NCI-H774 (cell line): Measurements from ENCODE around the gene OCLN.
A peak's percentile ranks its signal among the peaks of the same experiment; 100 is the strongest.
"Not testable (repeated sequence)": the region's sequence is repeated elsewhere in the genome, so short reads cannot be mapped to it uniquely, and the experiment has no call there.

Experiments
- DNase-seq: peaks from one replicate; lab custom pipeline; 2025; lab: John Stamatoyannopoulos, UW

OCLN gene, protein sequence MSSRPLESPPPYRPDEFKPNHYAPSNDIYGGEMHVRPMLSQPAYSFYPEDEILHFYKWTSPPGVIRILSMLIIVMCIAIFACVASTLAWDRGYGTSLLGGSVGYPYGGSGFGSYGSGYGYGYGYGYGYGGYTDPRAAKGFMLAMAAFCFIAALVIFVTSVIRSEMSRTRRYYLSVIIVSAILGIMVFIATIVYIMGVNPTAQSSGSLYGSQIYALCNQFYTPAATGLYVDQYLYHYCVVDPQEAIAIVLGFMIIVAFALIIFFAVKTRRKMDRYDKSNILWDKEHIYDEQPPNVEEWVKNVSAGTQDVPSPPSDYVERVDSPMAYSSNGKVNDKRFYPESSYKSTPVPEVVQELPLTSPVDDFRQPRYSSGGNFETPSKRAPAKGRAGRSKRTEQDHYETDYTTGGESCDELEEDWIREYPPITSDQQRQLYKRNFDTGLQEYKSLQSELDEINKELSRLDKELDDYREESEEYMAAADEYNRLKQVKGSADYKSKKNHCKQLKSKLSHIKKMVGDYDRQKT

DNA sequence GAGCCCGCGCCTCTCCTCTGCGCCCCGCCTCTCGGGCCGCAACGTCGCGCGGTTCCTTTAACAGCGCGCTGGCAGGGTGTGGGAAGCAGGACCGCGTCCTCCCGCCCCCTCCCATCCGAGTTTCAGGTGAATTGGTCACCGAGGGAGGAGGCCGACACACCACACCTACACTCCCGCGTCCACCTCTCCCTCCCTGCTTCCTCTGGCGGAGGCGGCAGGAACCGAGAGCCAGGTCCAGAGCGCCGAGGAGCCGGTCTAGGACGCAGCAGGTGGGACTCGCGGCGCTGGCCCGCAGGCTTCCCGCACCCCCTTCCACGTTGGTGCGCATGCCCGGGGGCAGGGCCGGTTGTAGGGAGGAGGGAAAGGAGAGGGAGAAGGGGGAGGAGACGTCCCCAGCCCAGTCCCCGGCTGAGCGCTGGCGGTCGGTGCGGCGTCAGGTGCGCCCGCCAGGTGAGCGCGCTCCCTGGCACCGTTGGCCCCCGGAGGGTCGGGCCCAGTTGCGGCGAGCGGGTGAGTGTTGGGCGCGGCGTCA, at the start of gene OCLN:
Gene OCLN, plus strand, starts transcription at position 400 of the 532 bp plus-strand sequence. CDS start 11,455 bp downstream, outside the sequence.
- DNase-seq, result peak; percentile 90

DNA sequence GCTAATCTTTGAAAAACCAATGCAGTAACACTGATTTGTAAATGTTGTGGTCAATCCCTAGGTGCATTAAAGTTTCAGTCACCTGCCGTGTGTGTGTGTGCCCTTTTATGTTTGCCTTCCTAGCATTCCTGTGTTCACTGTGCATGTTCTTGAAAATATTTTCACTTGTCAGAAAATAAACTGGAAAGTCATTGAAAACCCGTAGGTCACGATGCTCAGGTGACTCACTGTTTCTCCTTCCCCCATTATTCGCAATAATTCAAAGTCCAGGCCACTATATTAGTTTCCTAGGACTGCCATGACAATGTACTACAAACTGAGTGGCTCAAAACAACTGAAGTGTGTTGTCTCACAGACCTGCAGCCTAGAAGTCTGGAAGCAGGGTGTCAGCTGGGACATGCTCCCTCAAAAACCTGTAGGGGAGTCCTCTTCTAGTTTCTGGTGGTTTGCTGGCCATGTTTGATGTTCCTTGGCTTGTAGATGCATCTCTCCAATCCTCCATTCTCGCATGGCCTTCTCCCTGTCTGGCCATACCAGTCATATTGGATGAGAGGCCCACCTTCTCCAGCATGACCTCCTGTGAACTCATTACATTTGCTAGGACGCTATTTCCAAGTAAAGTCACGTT, 48.3 kb upstream of the OCLN start:
- no peak for DNase-seq

DNA sequence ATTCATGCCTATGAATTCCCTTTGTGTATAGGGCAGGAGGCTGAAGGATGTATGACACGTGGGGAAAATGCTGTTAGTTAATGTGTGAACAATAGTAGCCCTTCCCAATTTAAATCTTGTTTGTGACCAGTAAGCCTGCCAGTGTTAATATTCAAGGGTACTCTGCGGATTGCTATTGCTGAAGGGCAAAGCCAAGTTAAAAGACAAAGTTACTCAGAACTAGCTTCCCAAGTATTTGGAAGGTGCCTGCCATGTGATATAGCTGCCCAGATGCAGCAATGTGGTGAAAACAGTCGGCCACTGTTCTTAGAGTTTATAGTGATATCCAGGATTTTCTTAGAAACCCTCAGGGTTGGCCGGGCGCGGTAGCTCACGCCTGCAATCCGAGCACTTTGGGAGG, 43.1 kb upstream of the OCLN start:
- DNase-seq, result no peak

DNA sequence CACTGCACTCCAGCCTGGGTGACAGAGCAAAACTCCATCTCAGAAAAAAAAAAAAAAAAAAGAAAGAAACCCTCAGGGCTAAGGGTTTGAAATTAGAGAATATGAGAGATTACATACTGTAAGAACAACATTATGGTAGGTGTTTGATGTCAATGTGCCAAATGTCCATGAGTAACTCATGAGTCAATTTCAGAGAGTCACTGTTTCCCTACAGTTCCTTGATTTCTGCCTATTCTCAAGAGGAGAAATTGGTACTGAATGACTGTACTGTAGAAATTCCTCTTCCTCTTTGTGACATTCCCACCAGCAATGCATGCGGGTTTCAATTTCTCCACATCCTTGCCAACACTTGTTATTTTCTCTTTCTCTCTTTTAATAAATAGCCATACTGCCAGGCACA, 42.5 kb upstream of the OCLN start:
- no peak for DNase-seq

DNA sequence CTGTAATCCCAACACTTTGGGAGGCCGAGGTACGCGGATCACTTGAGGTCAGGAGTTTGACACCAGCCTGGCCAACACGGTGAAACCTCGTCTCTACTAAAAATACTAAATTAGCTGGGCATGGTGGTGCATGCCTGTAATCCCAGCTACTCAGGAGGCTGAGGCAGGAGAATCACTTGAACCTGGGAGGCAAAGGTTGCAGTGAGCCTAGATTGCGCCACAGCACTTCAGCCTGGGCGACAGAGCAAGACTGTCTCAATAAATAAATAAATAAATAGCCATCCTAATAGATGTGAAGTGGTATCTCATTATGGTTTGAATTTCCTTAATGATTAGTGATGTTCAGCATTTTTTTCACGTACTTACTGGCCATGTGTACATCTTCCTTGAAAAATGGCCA, 42.1 kb upstream of the OCLN start:
- DNase-seq, result not testable (repeated sequence)

DNA sequence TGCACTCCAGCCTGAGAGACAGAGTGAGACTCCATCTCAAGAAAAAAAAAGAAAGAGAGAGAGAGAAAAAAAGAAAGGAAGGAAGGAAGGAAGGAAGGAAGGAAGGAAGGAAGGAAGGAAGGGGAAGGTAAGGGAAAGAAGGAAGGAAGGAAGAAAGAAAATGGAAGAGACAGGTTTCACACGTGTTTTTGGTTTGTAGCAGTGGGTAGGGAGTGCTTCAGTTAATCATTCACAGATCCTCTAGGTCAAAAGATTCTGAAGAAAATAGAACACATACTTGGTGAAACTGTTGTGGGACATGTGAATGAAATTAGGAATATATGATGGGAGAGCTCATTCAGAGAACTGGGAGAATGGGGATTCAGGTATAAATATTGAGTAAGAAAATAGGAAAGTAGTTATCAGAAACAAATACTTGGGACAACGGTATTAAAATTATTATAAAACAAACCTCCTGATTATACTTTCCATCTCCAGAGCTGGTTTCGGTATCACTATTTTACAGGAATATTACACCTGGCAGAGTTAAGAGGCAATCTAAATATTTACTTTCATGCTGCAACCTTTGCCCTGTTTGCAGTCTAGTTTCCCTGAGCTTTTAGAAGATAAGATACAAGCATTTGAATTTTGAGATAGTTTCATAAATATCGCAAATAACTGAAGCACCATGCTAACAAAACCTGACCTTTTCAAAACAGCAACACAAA, 40.5 kb upstream of the OCLN start:
- peak; percentile 13 for DNase-seq

DNA sequence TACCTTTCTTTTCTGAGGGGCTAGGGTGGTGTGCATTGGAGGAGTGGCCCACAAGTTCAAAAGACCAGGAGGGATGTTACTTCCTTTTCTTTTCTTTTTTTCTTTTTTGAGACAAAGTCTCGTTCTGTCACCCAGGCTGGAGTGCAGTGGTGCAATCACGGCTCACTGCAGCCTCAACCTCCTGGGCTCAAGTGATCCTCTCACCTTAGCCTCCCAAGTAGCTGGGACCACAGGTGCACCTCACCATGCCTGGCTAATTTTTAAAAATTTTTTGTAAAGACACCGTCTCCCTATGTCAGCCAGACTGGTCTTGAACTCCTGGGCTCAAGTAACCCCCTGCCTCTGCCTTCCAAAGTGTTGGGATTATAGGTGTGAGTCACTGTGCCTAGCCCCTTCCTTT, 39.1 kb upstream of the OCLN start:
- DNase-seq, result not testable (repeated sequence)

DNA sequence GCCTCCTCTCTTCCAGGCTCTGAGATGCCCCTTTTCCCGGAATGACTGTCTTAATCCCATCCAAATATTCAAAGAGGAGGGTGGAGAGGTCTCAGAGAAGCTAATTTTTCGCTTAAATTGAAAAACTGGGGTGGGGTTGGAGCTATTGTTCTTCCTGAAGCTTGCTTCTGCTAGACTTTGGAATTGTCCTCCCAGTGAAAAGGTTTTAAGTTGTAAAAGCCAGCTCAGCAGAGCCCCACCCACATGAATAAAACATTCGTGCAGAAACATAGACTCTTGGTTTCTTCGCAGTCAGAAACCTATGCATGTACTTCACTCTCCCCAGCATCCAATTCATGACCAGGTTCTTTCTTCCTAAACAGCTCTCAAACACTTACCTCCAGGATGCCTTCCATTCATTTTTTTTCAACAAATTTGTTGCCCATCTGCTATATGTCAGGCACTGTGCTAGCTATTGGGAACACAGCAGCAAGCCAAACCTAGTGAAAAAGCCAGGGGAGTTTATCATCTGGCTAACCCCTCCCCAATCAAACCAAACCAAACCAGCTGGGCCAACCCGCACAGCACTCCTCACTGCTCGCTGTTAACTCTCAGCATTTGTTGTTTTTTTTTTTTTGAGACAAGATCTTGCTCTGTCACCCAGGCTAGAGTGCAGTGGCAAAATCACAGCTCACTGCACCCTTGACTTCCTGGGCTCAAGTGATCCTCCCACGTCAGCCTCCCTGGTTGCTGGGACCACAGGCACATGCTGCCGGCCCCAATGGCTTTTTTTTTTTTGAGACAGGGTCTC, 37.9 kb upstream of the OCLN start:
- DNase-seq, result no peak

DNA sequence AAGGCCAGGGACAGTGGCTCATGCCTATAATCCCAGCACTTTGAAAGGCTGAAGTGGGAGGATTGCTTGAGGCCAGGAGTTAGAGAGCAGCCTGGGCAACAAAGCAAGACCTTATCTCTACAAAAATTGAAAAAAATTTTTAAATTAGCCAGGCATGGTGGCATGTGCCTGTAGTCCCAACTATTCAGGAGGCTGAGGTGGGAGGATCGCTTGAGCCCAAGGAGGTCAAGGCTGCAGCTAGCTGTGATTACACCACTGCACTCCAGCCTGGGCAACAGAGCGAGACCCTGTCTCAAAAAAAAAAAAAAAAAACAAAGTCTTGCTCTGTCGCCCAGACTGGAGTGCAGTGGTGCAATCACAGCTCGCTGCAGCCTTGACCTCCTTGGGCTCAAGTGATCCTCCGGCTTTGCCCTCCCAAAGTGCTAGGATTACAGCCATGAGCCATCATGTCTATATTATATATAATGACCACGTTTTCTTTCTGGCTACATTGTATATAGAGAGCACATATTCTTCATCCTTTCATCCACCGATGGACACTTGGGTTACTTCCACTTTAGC, 37.1 kb upstream of the OCLN start:
- DNase-seq, result not testable (repeated sequence)

DNA sequence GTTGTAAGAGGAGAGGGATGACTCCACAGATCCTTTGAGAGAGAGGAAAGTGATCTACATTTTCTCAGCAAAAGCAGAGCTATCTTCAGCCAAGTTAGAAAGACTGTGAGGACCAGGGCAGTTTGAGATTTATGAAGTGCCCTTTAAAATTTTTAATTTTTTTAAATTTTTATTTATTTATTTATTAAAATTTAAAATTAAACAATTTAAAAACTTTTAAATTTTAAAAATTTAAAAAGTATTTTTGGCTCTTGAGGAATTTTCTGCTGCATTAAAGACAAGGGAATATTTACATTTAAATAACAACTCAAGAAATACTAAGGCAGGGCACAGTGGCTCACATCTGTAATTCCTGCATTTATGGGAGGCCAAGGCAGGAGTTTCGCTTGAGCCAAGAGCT, 30.4 kb upstream of the OCLN start:
- DNase-seq, result no peak

DNA sequence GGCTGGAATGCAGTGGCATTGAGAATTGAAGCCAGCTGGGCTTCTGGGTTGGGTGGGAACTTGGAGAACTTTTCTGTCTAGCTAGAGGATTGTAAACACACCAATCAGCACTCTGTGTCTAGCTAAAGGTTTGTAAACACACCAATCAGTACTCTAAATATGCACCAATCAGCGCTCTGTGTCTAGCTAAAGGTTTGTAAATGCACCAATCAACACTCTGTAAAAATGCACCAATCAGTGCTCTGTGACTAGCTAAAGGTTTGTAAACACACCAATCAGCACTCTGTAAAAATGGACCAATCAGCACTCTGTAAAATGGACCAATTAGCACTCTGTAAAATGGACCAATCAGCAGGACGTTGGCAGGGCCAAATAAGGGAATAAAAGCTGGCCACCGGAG, 26.2 kb upstream of the OCLN start:
- DNase-seq, result not testable (repeated sequence)

DNA sequence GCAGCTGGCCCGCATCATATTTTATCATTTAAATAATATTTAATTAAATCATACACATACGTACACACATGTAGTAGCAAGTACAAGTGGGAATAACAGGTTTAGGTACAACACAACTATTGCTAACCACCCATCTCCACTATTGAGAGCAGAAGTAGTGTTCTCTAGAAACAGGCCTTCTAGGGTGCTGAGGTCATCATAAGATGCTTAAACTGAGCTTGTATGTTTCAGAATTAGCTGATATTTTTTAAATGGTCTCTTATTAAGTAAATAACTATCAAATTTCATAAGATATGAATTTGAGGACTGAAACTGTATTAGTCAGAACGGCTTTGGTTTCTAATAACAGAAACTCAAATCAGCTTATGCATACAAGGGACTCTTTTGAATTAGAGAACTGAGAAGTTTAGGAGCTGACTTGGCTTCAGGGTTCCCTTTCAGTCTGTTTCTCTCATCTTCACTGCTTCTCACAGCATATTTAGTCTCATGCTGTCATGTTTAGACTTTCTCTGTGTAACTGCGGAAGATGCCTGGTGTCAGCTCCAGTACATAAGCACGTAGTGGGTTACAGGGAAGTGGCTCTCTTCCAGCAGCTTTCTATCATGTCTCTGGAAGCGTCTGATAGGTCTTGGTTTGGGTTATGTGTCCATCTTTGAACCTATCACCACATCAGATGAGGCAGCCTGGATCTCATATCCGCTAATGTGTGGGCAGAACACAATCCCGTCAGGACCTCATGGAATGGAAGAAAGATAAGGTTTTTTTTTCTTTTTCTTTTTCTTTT, 25.0 kb upstream of the OCLN start:
- no peak for DNase-seq

DNA sequence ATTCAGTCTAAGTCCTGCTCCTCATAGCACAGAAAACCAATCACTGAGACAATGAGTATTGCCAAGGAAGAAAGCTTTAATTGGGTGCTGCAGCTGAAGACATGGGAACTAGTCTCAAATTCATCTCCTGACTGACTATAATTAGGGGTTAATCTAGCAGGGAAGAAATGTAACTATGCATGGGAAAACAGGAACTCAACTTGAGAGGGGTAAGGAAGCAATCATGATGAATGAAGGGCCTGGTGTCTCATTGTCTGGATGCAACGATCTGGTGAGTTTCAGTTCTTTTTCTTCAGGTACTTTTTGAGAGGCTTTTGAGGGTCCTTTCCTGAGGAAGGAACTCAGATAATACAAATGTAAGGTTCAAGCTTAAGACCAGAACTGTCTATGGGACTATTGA, 24.0 kb upstream of the OCLN start:
- DNase-seq, result no peak

DNA sequence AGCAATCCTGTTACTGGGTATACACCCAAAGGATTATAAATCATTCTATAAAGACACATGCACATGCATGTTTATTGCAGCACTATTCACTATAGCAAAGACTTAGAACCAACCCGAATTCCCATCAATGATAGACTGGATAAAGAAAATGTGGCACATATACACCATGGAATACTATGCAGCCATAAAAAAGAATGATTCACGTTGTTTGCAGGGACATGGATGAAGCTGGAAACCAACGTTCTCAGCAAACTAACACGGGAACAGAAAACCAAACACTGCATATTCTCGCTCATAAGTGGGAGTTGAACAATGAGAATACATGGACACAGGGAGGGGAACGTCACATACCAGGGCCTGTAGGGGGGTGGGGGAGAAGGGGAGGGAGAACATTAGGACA, 21.1 kb upstream of the OCLN start:
- DNase-seq, result not testable (repeated sequence)

DNA sequence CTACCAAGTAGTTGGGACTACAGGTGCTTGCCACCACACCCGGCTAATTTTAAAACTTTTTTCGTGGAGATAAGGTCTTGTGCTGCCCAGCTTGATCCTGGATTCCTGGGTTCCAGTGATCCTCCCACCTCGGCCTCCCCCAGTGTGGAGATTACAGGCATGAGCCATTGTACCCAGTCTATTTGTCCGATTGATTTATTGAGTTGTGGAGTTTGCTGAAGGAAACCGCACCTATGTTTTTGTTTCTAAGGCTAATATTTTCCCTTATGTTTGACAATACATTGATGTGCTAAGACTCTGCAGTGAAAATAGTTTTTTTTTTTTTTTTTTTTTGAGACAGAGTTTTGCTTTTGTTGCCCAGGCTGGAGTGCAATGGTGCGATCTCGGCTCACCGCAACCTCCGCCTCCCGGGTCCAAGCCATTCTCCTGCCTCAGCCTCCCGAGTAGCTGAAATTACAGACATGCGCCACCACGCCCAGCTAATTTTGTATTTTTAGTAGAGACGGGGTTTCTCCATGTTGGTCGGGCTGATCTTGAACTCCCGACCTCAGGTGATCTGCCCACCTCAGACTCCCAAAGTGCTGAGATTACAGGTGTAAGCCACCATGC, 20.0 kb upstream of the OCLN start:
- DNase-seq, result not testable (repeated sequence)

DNA sequence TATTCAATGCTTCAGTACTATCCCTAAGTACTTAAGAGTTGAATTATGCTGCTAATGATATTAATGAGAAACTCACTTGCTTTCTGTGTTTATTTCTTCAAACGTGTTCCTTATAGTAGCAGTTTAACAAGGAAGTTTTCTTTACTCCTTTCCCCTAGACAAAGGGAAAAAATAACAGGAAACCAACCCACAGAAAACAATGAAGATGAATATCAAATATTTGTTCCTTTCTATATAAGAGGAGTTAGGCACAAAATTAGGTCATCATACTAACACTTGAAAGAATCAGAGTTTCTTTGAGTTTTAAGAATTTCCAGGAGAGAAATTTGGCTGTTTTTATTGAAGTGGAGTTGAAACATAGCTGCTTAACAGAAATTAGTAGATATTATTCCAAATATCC, 15.4 kb upstream of the OCLN start:
- no peak for DNase-seq

DNA sequence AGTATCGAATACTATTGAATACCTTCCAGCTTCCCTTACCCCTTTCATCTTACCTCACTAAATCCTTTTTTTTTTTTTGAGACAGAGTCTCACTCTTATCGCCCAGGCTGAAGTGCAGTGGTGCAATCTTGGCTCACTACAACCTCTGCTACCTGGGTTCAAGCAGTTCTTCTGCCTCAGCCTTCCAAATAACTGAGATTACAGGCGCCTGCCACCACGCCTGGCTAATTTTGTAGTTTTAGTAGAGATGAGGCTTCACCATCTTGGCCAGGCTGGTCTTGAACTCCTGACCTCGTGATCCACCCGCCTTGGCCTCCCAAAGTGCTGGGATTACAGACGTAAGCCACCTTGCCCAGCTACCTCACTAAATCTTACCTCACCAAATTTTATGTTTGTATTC, 14.3 kb upstream of the OCLN start:
- DNase-seq, result not testable (repeated sequence)

DNA sequence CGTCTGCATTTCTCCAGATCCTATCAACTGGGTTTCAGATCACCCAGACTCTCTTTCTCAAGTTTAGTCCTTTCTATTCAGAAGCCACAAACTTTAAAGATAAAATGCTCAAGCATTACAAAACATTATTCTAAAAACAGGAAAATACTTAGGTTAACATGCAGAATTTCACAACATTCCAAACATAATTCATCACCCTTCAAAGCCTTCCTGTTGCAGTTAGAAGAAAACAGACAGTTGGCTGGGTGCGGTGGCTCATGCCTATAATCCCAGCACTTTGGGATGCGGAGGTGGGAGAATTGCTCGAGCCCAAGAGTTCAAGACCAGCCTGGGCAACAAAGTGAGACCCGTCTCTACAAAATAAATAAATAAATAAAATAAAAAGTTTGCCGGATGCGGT, 7.7 kb upstream of the OCLN start:
- no peak for DNase-seq

DNA sequence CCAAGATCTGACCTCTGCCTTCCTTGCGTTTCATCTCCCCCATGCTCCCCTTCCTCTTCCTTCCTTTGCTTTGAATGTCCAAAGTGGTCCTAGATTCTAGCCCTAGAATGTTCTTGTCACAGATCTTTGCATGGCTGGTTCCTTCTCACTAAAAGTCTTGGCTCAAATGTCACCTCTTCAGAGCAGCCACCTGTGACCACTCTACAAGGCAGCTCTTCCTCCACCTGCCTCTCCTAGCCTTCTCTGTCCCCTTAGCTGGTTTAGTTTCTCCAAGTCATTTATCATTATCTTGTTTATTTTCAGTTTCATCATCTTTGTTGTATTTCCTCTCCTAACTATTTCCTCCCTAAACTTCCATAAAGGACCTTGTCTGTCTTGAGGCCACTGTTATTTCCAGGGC, 7.1 kb upstream of the OCLN start:
- DNase-seq, result no peak

DNA sequence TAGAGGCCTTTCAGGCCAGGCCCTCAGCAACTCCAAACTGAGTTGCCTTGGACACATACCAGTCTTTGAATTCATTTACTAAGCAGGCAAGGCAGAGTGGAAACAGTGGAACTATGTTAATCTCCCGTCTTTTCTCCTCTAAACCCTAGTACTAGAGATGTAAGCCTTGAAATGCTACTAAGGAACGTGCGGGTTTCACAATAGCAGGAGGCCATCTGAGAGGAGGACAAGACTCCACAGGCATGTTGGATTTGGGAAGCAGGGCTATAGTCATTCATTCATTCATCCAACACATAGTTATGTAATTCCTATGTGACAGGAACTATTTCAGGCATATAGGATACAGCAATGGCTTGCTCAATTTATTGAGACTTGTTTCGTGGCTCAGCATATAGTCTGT, 3.3 kb upstream of the OCLN start:
- no peak for DNase-seq
